Measurements from ENCODE around the gene OCRL. TPM values are rescaled to one million over a fixed set of nuclear protein-coding genes. Genes with fewer than 3 reads are reported as not detected.

The OCRL gene
- polyA plus RNA-seq, 1 donor (not counting 4 experiments of a cell fraction or from before 2014, with no cell fraction given), result 27.9 TPM

DNA sequence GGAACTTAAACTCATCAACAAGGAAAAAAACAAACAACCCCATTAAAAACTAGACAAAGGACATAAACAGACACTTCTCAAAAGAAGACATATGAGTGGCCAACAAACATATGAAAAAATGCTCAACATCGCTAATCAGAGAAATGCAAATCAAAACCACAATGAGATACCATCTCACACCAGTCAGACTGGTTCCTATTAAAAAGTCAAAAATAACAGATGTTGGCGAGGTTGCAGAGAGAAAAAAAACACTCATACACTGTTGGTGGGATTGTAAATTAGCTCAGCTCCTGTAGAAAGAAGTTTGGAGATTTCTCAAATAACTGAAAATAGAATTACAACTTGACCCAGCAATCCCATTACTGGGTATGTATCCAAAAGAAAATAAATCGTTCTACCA is 86.0 kb downstream of the OCRL start:
- dilution Hi-C loops (cut with MboI; ENCODE audit: extremely low pct_ligation_motif_present, low sequenced_read_pairs), result no loop called here

GRCh38 chrX:129629837-129630236 is 89.8 kb downstream of the OCRL start:
- no peaks in the 10 kb centered on the region for H3K9me1 ChIP-seq (ENCODE audit: control insufficient read depth, extremely low read depth, insufficient read depth, low read length)
- H3K27me3 ChIP-seq (ENCODE audit: control insufficient read depth, extremely low read depth, insufficient read depth, low read length), result no peaks in the 10 kb centered on the region
- H3K27ac ChIP-seq (ENCODE audit: control insufficient read depth, insufficient read depth, low read length), result no peak overlapping the region
- peaks cover 3% of the 10 kb centered on the region for H3K4me1 ChIP-seq (ENCODE audit: control insufficient read depth, extremely low read depth, insufficient read depth, low read length)
- DNase-seq (ENCODE audit: low read depth, low spot score) (no peak), FAIRE-seq (no peak)
- H3K4me3 ChIP-seq (ENCODE audit: control insufficient read depth in 2 of 3, extremely low read depth in 1 of 3, insufficient read depth in 2 of 3, low read depth in 1 of 3, low read length in 3 of 3), result no peak overlapping the region
- no peak overlapping the region for H3K4me2 ChIP-seq (ENCODE audit: control insufficient read depth, extremely low read depth, insufficient read depth, low read depth, low read length)
- H4K20me1 ChIP-seq (ENCODE audit: control insufficient read depth, extremely low read depth, insufficient read depth, low read length), result no peaks in the 10 kb centered on the region
- no peak for TF ChIP-seq CTCF (optimal IDR thresholded peaks at IDR 0.05 in 1 of 3, IDR thresholded peaks at IDR 0.05 in 1 of 3, conservative IDR thresholded peaks at IDR 0.05 in 1 of 3; ENCODE audit: extremely low read depth in 1 of 3, insufficient read depth in 2 of 3, low read length in 3 of 3)
- no peak for TF ChIP-seq EZH2 (IDR thresholded peaks at IDR 0.05; ENCODE audit: low read length)
- H2AFZ ChIP-seq (ENCODE audit: control insufficient read depth, low read length), result no peak overlapping the region
- no peaks in the 10 kb centered on the region for H3K36me3 ChIP-seq (ENCODE audit: control insufficient read depth in 2 of 2, extremely low read depth in 1 of 2, insufficient read depth in 2 of 2, low read length in 2 of 2)
- H3K9me3 ChIP-seq (ENCODE audit: control insufficient read depth, low read depth, low read length), result no peaks in the 10 kb centered on the region
- H3K9ac ChIP-seq (ENCODE audit: control insufficient read depth, extremely low read depth, insufficient read depth, low read length), result no peak overlapping the region
- no peaks in the 10 kb centered on the region for H3K79me2 ChIP-seq (ENCODE audit: control insufficient read depth, insufficient read depth, low read length)
- dilution Hi-C loops (cut with MboI; ENCODE audit: extremely low pct_ligation_motif_present, low sequenced_read_pairs), result no loop called here

More for the DNA sequence above, 86.0 kb downstream of the OCRL start:
- H3K9ac ChIP-seq (ENCODE audit: control insufficient read depth, extremely low read depth, insufficient read depth, low read length), result no peak overlapping the region
- no peak overlapping the region for H3K4me2 ChIP-seq (ENCODE audit: control insufficient read depth, extremely low read depth, insufficient read depth, low read depth, low read length)
- no peaks in the 10 kb centered on the region for H3K9me1 ChIP-seq (ENCODE audit: control insufficient read depth, extremely low read depth, insufficient read depth, low read length)
- no peak for TF ChIP-seq EZH2 (IDR thresholded peaks at IDR 0.05; ENCODE audit: low read length)
- TF ChIP-seq CTCF (optimal IDR thresholded peaks at IDR 0.05 in 1 of 3, IDR thresholded peaks at IDR 0.05 in 1 of 3, conservative IDR thresholded peaks at IDR 0.05 in 1 of 3; ENCODE audit: extremely low read depth in 1 of 3, insufficient read depth in 2 of 3, low read length in 3 of 3), result no peak
- DNase-seq (ENCODE audit: low read depth, low spot score), result no peak
- peaks cover 12% of the 10 kb centered on the region for H3K4me1 ChIP-seq (ENCODE audit: control insufficient read depth, extremely low read depth, insufficient read depth, low read length)
- H4K20me1 ChIP-seq (ENCODE audit: control insufficient read depth, extremely low read depth, insufficient read depth, low read length), result no peaks in the 10 kb centered on the region
- no peaks in the 10 kb centered on the region for H3K9me3 ChIP-seq (ENCODE audit: control insufficient read depth, low read depth, low read length)
- no peaks in the 10 kb centered on the region for H3K27me3 ChIP-seq (ENCODE audit: control insufficient read depth, extremely low read depth, insufficient read depth, low read length)
- no peak overlapping the region for H3K4me3 ChIP-seq (ENCODE audit: control insufficient read depth in 2 of 3, extremely low read depth in 1 of 3, insufficient read depth in 2 of 3, low read depth in 1 of 3, low read length in 3 of 3)
- no peaks in the 10 kb centered on the region for H3K36me3 ChIP-seq (ENCODE audit: control insufficient read depth in 2 of 2, extremely low read depth in 1 of 2, insufficient read depth in 2 of 2, low read length in 2 of 2)
- no peak for FAIRE-seq
- H3K27ac ChIP-seq (ENCODE audit: control insufficient read depth, insufficient read depth, low read length), result no peak overlapping the region
- H3K79me2 ChIP-seq (ENCODE audit: control insufficient read depth, insufficient read depth, low read length), result no peaks in the 10 kb centered on the region
- no peak overlapping the region for H2AFZ ChIP-seq (ENCODE audit: control insufficient read depth, low read length)

Measured in keratinocyte (primary cell).